K562 (cell line): ENCODE data around the gene CYB561A3. TPM values are rescaled to one million over a fixed set of nuclear protein-coding genes. Genes with fewer than 3 reads are reported as not detected.

ENCODE experiments used
- ATAC-seq: fragments of 200-7000 bp; cut with Tn5 transposase; 3 replicates; pipeline ENCODE4 v1.9.1; 2020; ENCODE audit warnings: moderate library complexity
- BruUV-seq: library from RNA; stranded (reverse); fragments of 400-500 nt; replicated peaks from 2 replicates; lab custom pipeline; 2021; lab: Mats Ljungman, UMichigan
- CTCF ChIA-PET: fragments of 300-600 bp; formaldehyde crosslinking; extraction: SDS; loops from one replicate; lab custom pipeline; 2021; ENCODE audit warnings: low intra/inter-chr PET ratio; lab: Yijun Ruan, JAX
- POLR2A ChIA-PET: fragments of 300-600, 350-650 bp; sonication (Branson Sonifier 250); formaldehyde crosslinking; extraction: SDS; loops from one replicate; lab custom pipeline; 2021; ENCODE audit warnings: antibody characterized with exemption, inconsistent platforms; lab: Yijun Ruan, JAX
- DNase-seq, 4 experiments: peaks; one replicate each; pipeline versions ENCODE4 v3.0.0 to v3.0.0-alpha.2; 2011 to 2018; ENCODE audit warnings: low spot score in 3 of 4, mixed read lengths in 3 of 4; ENCODE audit errors: extremely low read depth in 1 of 4
- FAIRE-seq: peaks from 2 replicates; lab custom pipeline; 2011; peaks lifted over from hg19 to GRCh38; lab: Jason Lieb, UNC
- H2AFZ ChIP-seq: 2 replicates; pipeline ENCODE4 v1.6.0; 2011; ENCODE audit warnings: low read depth, low read length, control low read depth, inconsistent platforms
- H3K27ac ChIP-seq: fragments of 200-600 bp; 3 replicates; pipeline ENCODE4 v1.8.0; 2011; ENCODE audit warnings: low read depth, mild to moderate bottlenecking, control low read depth, inconsistent platforms, low read length, moderate library complexity, mixed read lengths; ENCODE audit errors: extremely low read depth
- H3K27me3 ChIP-seq, 2 experiments: fragments of 300-600 bp in 1 of 2; 2 replicates in 1 of 2; 3 replicates in 1 of 2; pipeline versions ENCODE4 v1.6.0 to v1.8.0; 2011; ENCODE audit warnings: inconsistent platforms in 2 of 2, low read length in 2 of 2, mild to moderate bottlenecking in 1 of 2, mixed read lengths in 1 of 2, moderate library complexity in 1 of 2; ENCODE audit not compliant: control insufficient read depth in 2 of 2, insufficient read depth in 2 of 2
- H3K36me3 ChIP-seq: fragments of 300-600 bp; 3 replicates; pipeline ENCODE4 v1.8.0; 2011; ENCODE audit warnings: mild to moderate bottlenecking, low read length, inconsistent platforms; ENCODE audit not compliant: control insufficient read depth, insufficient read depth
- H3K4me1 ChIP-seq, 2 experiments: fragments of 200-600 bp in 1 of 2; replicated peaks in 1 of 2; 2 replicates in 1 of 2; 3 replicates in 1 of 2; pipeline versions ENCODE4 v1.5.1 to v1.8.0; 2011; ENCODE audit warnings: inconsistent platforms in 2 of 2, low read length in 2 of 2, mild to moderate bottlenecking in 1 of 2, mixed read lengths in 1 of 2, moderate library complexity in 1 of 2; ENCODE audit not compliant: control insufficient read depth in 2 of 2, insufficient read depth in 2 of 2
- H3K4me2 ChIP-seq: 2 replicates; pipeline ENCODE4 v1.6.1; 2011; ENCODE audit warnings: low read length, control low read depth, inconsistent platforms, mixed read lengths; ENCODE audit not compliant: insufficient read depth
- H3K4me3 ChIP-seq: fragments of 200-600 bp; sonication (generic), shearing (Covaris generic); 2 replicates; pipeline ENCODE4 v1.5.1; 2016; ENCODE audit warnings: control low read depth, inconsistent platforms
- H3K79me2 ChIP-seq: fragments of 200-600 bp; 3 replicates; pipeline ENCODE4 v1.8.0; 2011; ENCODE audit warnings: low read length, inconsistent platforms; ENCODE audit not compliant: control insufficient read depth, insufficient read depth
- H3K9ac ChIP-seq, 2 experiments: 2 replicates each; pipeline versions ENCODE4 v1.6.0 to v1.6.1; 2011; ENCODE audit warnings: low read depth in 2 of 2, low read length in 2 of 2, control low read depth in 1 of 2, inconsistent platforms in 1 of 2, mild to moderate bottlenecking in 1 of 2, mixed read lengths in 1 of 2; ENCODE audit not compliant: insufficient read depth in 1 of 2
- H3K9me1 ChIP-seq: one replicate; pipeline ENCODE4 v1.6.0; 2011; ENCODE audit warnings: inconsistent platforms, mild to moderate bottlenecking, low read length, moderate library complexity; ENCODE audit not compliant: control insufficient read depth, insufficient read depth
- H3K9me3 ChIP-seq: replicated peaks from 2 replicates; pipeline ENCODE4 v1.5.1; 2011; ENCODE audit warnings: low read depth, low read length, inconsistent platforms; ENCODE audit not compliant: control insufficient read depth, insufficient read depth
- H4K20me1 ChIP-seq: replicated peaks from 2 replicates; pipeline ENCODE4 v1.6.1; 2011; ENCODE audit warnings: low read length, inconsistent platforms, mixed read lengths; ENCODE audit not compliant: control insufficient read depth, insufficient read depth
- ARID3B ChIP-seq: fragments of 250-450 bp; sonication (Bioruptor Pico); IDR thresholded peaks from 2 replicates; pipeline ENCODE4 v1.4.0; 2020; ENCODE audit warnings: borderline replicate concordance
- CAMTA2 ChIP-seq: fragments of 250-450 bp; sonication (Bioruptor Pico); conservative IDR thresholded peaks from 2 replicates; pipeline ENCODE4 v1.5.1; 2022
- HMBOX1 ChIP-seq: sonication (generic); IDR thresholded peaks from 2 replicates; pipeline ENCODE4 v1.6.1; 2016
- KHSRP ChIP-seq: fragments of 450-650 bp; IDR thresholded peaks from 2 replicates; pipeline ENCODE4 v1.6.1; 2017
- LARP7 ChIP-seq: fragments of 450-650 bp; IDR thresholded peaks from 2 replicates; pipeline ENCODE4 v1.6.1; 2016
- MBD1 ChIP-seq: fragments of 250-450 bp; sonication (Bioruptor Pico); IDR thresholded peaks from 2 replicates; pipeline ENCODE4 v1.8.0; 2022; ENCODE audit warnings: inconsistent platforms
- MXI1 ChIP-seq: IDR thresholded peaks from 2 replicates; pipeline ENCODE4 v1.6.1; 2011; ENCODE audit warnings: low read depth, mild to moderate bottlenecking, improper control_type of control experiment, low read length
- PRMT5 ChIP-seq: sonication (generic); formaldehyde crosslinking; IDR thresholded peaks from 2 replicates; pipeline ENCODE4 v1.5.0; 2020; ENCODE audit warnings: missing genetic modification reagents
- SPI1 ChIP-seq: IDR thresholded peaks from 2 replicates; pipeline ENCODE4 v1.6.1; 2011; ENCODE audit warnings: low read depth, low read length, control low read depth, borderline replicate concordance
- TAF9B ChIP-seq: fragments of 450-650 bp; IDR thresholded peaks from 2 replicates; pipeline ENCODE4 v1.6.1; 2018; ENCODE audit warnings: mild to moderate bottlenecking; ENCODE audit not compliant: partially characterized antibody
- TAL1 ChIP-seq: fragments of 450-650 bp; IDR thresholded peaks from 2 replicates; pipeline ENCODE4 v1.6.1; 2016; ENCODE audit warnings: mild to moderate bottlenecking
- UBTF ChIP-seq, 2 experiments: IDR thresholded peaks; 2 replicates each; pipeline ENCODE4 v1.6.1; 2012; ENCODE audit warnings: improper control_type of control experiment in 2 of 2, low read depth in 2 of 2, low read length in 2 of 2, borderline replicate concordance in 1 of 2
- XRCC3 ChIP-seq: fragments of 450-650 bp; IDR thresholded peaks from 2 replicates; pipeline ENCODE4 v1.6.1; 2017; ENCODE audit warnings: mild to moderate bottlenecking, moderate library complexity
- ZC3H8 ChIP-seq: fragments of 450-650 bp; IDR thresholded peaks from 2 replicates; pipeline ENCODE4 v1.6.1; 2017
- ZNF197 ChIP-seq: fragments of 200-800 bp; sonication (Bioruptor generic); IDR thresholded peaks from 2 replicates; pipeline ENCODE4 v1.6.1; 2016; ENCODE audit warnings: low read depth, missing genetic modification characterization, missing compliant biosample characterization
- ZNF707 ChIP-seq: fragments of 250-450 bp; sonication (Bioruptor Pico); conservative IDR thresholded peaks from 2 replicates; pipeline ENCODE4 v1.8.0; 2022; ENCODE audit warnings: inconsistent platforms, mild to moderate bottlenecking, moderate library complexity
- ZNF785 ChIP-seq: fragments of 250-450 bp; sonication (Bioruptor Pico); IDR thresholded peaks from 2 replicates; pipeline ENCODE4 v1.4.0; 2020; ENCODE audit warnings: mild to moderate bottlenecking
- ZSCAN29 ChIP-seq: fragments of 450-650 bp; IDR thresholded peaks from 2 replicates; pipeline ENCODE4 v1.6.1; 2017
- WGBS: fragments of 100-300 bp; shearing (Covaris generic); methylation state at CpG from one replicate; pipeline ENCODE4 v1.1.6; 2016; ENCODE audit warnings: low coverage, mixed read lengths; ENCODE audit not compliant: insufficient coverage; ENCODE audit errors: missing lambda C conversion rate; 5-methylcytosine and 5-hydroxymethylcytosine counted together
- in situ Hi-C: fragments of 300-500 bp; cut with MboI; formaldehyde crosslinking; loops from 4 replicates; pipeline ENCODE4 v1.15.0; 2018; ENCODE audit warnings: inconsistent platforms, mixed read lengths
- intact Hi-C: fragments of 100-400 bp; cut with micrococcal nuclease; formaldehyde crosslinking; loops from 2 replicates; pipeline ENCODE4 v1.14.2; 2022
- polyA plus RNA-seq, 8 experiments: library from polyadenylated mRNA; depleted of rRNA in 4 of 8; stranded (reverse) in 5 of 8; unstranded in 3 of 8; fragments of >200 nt; fragmentation: Nextera tagmentation in 2 of 8; fragmentation: Illumina TruSeq in 1 of 8; extraction: Ambion mirVana in 2 of 8; extraction: Trizol in 1 of 8; gene quantifications; 2 replicates each; pipeline versions ENCODE4 v1.2.1 to v1.2.3, GENCODE V29; 2011 to 2014; ENCODE audit warnings: inconsistent platforms in 1 of 8, missing spikeins in 1 of 8
- total RNA-seq, 7 experiments: library from RNA; depleted of rRNA in 6 of 7; stranded (reverse); fragments of >200 nt in 6 of 7; fragmentation: Illumina TruSeq in 2 of 7; extraction: Trizol in 2 of 7; gene quantifications; 2 replicates each; pipeline versions ENCODE4 v1.2.1 to v1.2.3, GENCODE V29; 2011 to 2021; ENCODE audit warnings: low replicate concordance in 1 of 7

The CYB561A3 gene
- total and polyA plus RNA-seq, 9 of the 15 experiments (the other 6 are each of a cell fraction or from before 2014, with no cell fraction given) = 29.2 to 78.9 (median 37.9) TPM

GRCh38 chr11:61358566-61358965 lies 3.1 kb downstream of the CYB561A3 start (continued):
- TF ChIP-seq UBTF (IDR thresholded peaks at IDR 0.05; ENCODE audit: borderline replicate concordance in 1 of 2, low read depth in 2 of 2, low read length in 2 of 2) (no peak), TAF9B (no peak), MXI1 (no peak)

- Histone ChIP-seq H3K27ac (no peak overlapping the region), H3K9ac (no peak overlapping the region), H3K27me3 (no peaks in the 10 kb centered on the region), H2AFZ (no peak overlapping the region), H3K9me3 (no peaks in the 10 kb centered on the region), H3K9me1 (peaks cover 3% of the 10 kb centered on the region), H4K20me1 (no peaks in the 10 kb centered on the region), H3K4me2 (no peak overlapping the region), H3K79me2 (peaks cover 36% of the 10 kb centered on the region), H3K4me3 (no peak overlapping the region), H3K36me3 (peaks cover 24% of the 10 kb centered on the region; the same call in 2 of the 3 replicates), H3K4me1 (peaks cover 37 to 39% of the 10 kb centered on the region in 2 experiments)
- no peak for FAIRE-seq
- no TSS peak for BruUV-seq
- intact Hi-C loops (no loop called here), in situ Hi-C loops (no loop called here)
- no peak for DNase-seq
- TF ChIP-seq PRMT5 (CRISPR knock-in tag) = no peak
- TF ChIP-seq KHSRP = no peak
- no peak for TF ChIP-seq CAMTA2 (CRISPR knock-in tag)
- no peak for TF ChIP-seq SPI1
- no peak for TF ChIP-seq ZNF197 (CRISPR knock-in tag)
- TF ChIP-seq ZC3H8 = no peak
- TF ChIP-seq LARP7 = no peak
- TF ChIP-seq ZNF785 = no peak
- no peak for TF ChIP-seq ZNF707 (CRISPR knock-in tag)
- no peak for TF ChIP-seq ARID3B (CRISPR knock-in tag)
- TF ChIP-seq HMBOX1 = no peak
- no peak for TF ChIP-seq XRCC3
- no peak for TF ChIP-seq TAL1
- TF ChIP-seq MBD1 = no peak
- no peak for TF ChIP-seq ZSCAN29
- WGBS = 90% methylated on average over 6 of the region's 6 CpGs
- ATAC-seq = no peak
- CTCF ChIA-PET = interaction anchor here (1.2 kb wide), 1 partner anchor 27 kb away, joined by 6 read pairs; no protein-coding TSS in a partner anchor
- POLR2A ChIA-PET = interaction anchor here (0.8 to 1.8 kb wide), 5 partner anchors 9 to 444 kb away, joined by 3 to 6 read pairs (median 4); partner anchors contain the start of gene TMEM109
Observed at GRCh38 chr11:61357894-61358239, 3.8 kb downstream of the CYB561A3 start.
